IMR-90 (cell line): Measurements from ENCODE around the gene GUCY1B1. TPM values are rescaled to one million over a fixed set of nuclear protein-coding genes. Genes with fewer than 3 reads are reported as not detected.

Source experiments
- ATAC-seq: fragments of 200-7000 bp; cut with Tn5 transposase; 2 replicates; pipeline ENCODE4 v1.9.1; 2020; ENCODE audit warnings: low read depth, mild to moderate bottlenecking, moderate library complexity
- BruUV-seq: library from RNA; stranded (reverse); fragments of 400-500 nt; replicated peaks from 2 replicates; lab custom pipeline; 2021; lab: Mats Ljungman, UMichigan
- CTCF ChIA-PET: fragments of 300-600 bp; formaldehyde crosslinking; extraction: SDS; loops from one replicate; lab custom pipeline; 2021; ENCODE audit warnings: antibody characterized with exemption; lab: Yijun Ruan, JAX
- POLR2A ChIA-PET: fragments of 300-600 bp; sonication (Branson Sonifier 250); formaldehyde crosslinking; loops from one replicate; lab custom pipeline; 2022; ENCODE audit warnings: antibody characterized with exemption; ENCODE audit not compliant: unreplicated experiment; lab: Charles Lee
- DNase-seq: peaks from one replicate; pipeline ENCODE4 v3.0.0; 2013
- H2AFZ ChIP-seq: replicated peaks from 2 replicates; pipeline ENCODE3; 2013; ENCODE audit warnings: low read length, mild to moderate bottlenecking; ENCODE audit not compliant: poor library complexity
- H2AK5ac ChIP-seq: 2 replicates; pipeline ENCODE4 v1.6.1; 2013; ENCODE audit warnings: low read depth, low read length, inconsistent platforms
- H2AK9ac ChIP-seq: replicated peaks from 2 replicates; pipeline ENCODE3; 2013; ENCODE audit warnings: mild to moderate bottlenecking, low read depth, low read length, moderate library complexity; ENCODE audit not compliant: poor library complexity
- H2BK120ac ChIP-seq: 2 replicates; pipeline ENCODE4 v1.6.1; 2013; ENCODE audit warnings: low read depth, low read length, inconsistent platforms
- H2BK15ac ChIP-seq: 3 replicates; pipeline ENCODE4 v1.6.1; 2013; ENCODE audit warnings: low read depth, low read length, inconsistent platforms
- H2BK20ac ChIP-seq: 2 replicates; pipeline ENCODE4 v1.6.1; 2013; ENCODE audit warnings: low read depth, mild to moderate bottlenecking, inconsistent platforms, low read length, moderate library complexity
- H2BK5ac ChIP-seq: 2 replicates; pipeline ENCODE4 v1.6.1; 2013; ENCODE audit warnings: mild to moderate bottlenecking, low read depth, low read length, inconsistent platforms; ENCODE audit not compliant: poor library complexity, severe bottlenecking
- H3K14ac ChIP-seq: replicated peaks from 2 replicates; pipeline ENCODE4 v1.6.1; 2013; ENCODE audit warnings: low read depth, low read length, inconsistent platforms
- H3K18ac ChIP-seq: 2 replicates; pipeline ENCODE4 v1.6.1; 2013; ENCODE audit warnings: low read depth, low read length, control low read depth
- H3K23ac ChIP-seq: 2 replicates; pipeline ENCODE4 v1.6.1; 2013; ENCODE audit warnings: low read depth, low read length, inconsistent platforms
- H3K27ac ChIP-seq: 2 replicates; pipeline ENCODE4 v1.5.1; 2013; ENCODE audit warnings: mild to moderate bottlenecking, control low read depth, low read length; ENCODE audit not compliant: insufficient read depth
- H3K27me3 ChIP-seq: 2 replicates; pipeline ENCODE4 v1.6.1; 2013; ENCODE audit warnings: low read length; ENCODE audit not compliant: control insufficient read depth, insufficient read depth
- H3K36me3 ChIP-seq: 2 replicates; pipeline ENCODE4 v1.6.1; 2013; ENCODE audit warnings: low read length, mixed read lengths; ENCODE audit not compliant: control insufficient read depth, insufficient read depth
- H3K4ac ChIP-seq: 2 replicates; pipeline ENCODE4 v1.6.1; 2013; ENCODE audit warnings: low read depth, low read length, inconsistent platforms
- H3K4me1 ChIP-seq: 2 replicates; pipeline ENCODE4 v1.6.1; 2013; ENCODE audit warnings: low read length, mixed read lengths; ENCODE audit not compliant: control insufficient read depth, insufficient read depth
- H3K4me2 ChIP-seq: 2 replicates; pipeline ENCODE4 v1.6.1; 2013; ENCODE audit warnings: low read depth, mild to moderate bottlenecking, control low read depth, low read length, moderate library complexity
- H3K4me3 ChIP-seq: 2 replicates; pipeline ENCODE4 v1.5.1; 2013; ENCODE audit warnings: low read depth, mild to moderate bottlenecking, control low read depth, low read length, moderate library complexity; ENCODE audit not compliant: insufficient read depth
- H3K56ac ChIP-seq: 2 replicates; pipeline ENCODE4 v1.6.1; 2013; ENCODE audit warnings: low read length, inconsistent platforms; ENCODE audit not compliant: insufficient read depth; ENCODE audit errors: extremely low read depth
- H3K79me1 ChIP-seq, 2 experiments: 2 replicates each; pipeline ENCODE4 v1.6.1; 2013; ENCODE audit warnings: low read length in 2 of 2, inconsistent platforms in 1 of 2, low read depth in 1 of 2
- H3K9ac ChIP-seq: 2 replicates; pipeline ENCODE4 v1.6.1; 2013; ENCODE audit warnings: low read depth, low read length, control low read depth
- H3K9me1 ChIP-seq: 2 replicates; pipeline ENCODE4 v1.6.1; 2013; ENCODE audit warnings: low read length, inconsistent platforms; ENCODE audit not compliant: insufficient read depth
- H3K9me3 ChIP-seq: 2 replicates; pipeline ENCODE4 v1.6.1; 2013; ENCODE audit warnings: low read length; ENCODE audit not compliant: control insufficient read depth, insufficient read depth
- H4K20me1 ChIP-seq: 2 replicates; pipeline ENCODE4 v1.6.1; 2013; ENCODE audit warnings: low read length, inconsistent platforms; ENCODE audit not compliant: insufficient read depth
- H4K5ac ChIP-seq: 2 replicates; pipeline ENCODE4 v1.6.1; 2013; ENCODE audit warnings: mild to moderate bottlenecking, low read depth, low read length, control low read depth
- H4K8ac ChIP-seq, 2 experiments: 2 replicates each; pipeline ENCODE4 v1.6.1; 2013; ENCODE audit warnings: low read depth in 2 of 2, low read length in 2 of 2, control low read depth in 1 of 2, inconsistent platforms in 1 of 2
- H4K91ac ChIP-seq: 2 replicates; pipeline ENCODE4 v1.6.1; 2013; ENCODE audit warnings: low read depth, low read length, inconsistent platforms; ENCODE audit not compliant: insufficient read depth
- MAFK ChIP-seq: IDR thresholded peaks from 2 replicates; pipeline ENCODE4 v1.6.1; 2012; ENCODE audit warnings: low read depth, low read length, improper control_type of control experiment
- MXI1 ChIP-seq: IDR thresholded peaks from 2 replicates; pipeline ENCODE4 v1.6.1; 2012; ENCODE audit warnings: low read depth, mild to moderate bottlenecking, low read length, moderate library complexity, borderline replicate concordance
- SMC3 ChIP-seq: fragments of 150-350 bp; IDR thresholded peaks from 2 replicates; pipeline ENCODE4 v1.6.1; 2016; ENCODE audit warnings: low read depth, mild to moderate bottlenecking, antibody characterized with exemption, low read length, moderate library complexity
- WGBS, 2 experiments: methylation state at CpG; one replicate each; pipeline versions ENCODE4 v1.1.5 to v1.1.7; 2013; ENCODE audit warnings: missing lambda C conversion rate in 2 of 2; ENCODE audit not compliant: insufficient read length in 1 of 2; ENCODE audit errors: extremely low coverage in 2 of 2; 5-methylcytosine and 5-hydroxymethylcytosine counted together
- dilution Hi-C: fragments of 300-500 bp; cut with HindIII; formaldehyde crosslinking; loops from one replicate; pipeline ENCODE4 v1.14.3; 2018; ENCODE audit warnings: low sequenced_read_pairs; ENCODE audit not compliant: unreplicated experiment
- in situ Hi-C: fragments of 300-500 bp; cut with MboI; formaldehyde crosslinking; loops from 3 replicates; pipeline ENCODE4 v1.14.3; 2019; ENCODE audit warnings: low sequenced_read_pairs, inconsistent platforms, mixed read lengths
- intact Hi-C: fragments of 100-400 bp; cut with micrococcal nuclease; formaldehyde crosslinking; loops from 2 replicates; pipeline ENCODE4 v1.10.0; 2022
- polyA plus RNA-seq, 3 experiments: library from polyadenylated mRNA; depleted of rRNA; stranded (reverse); fragments of >200 nt; gene quantifications; 2 replicates each; pipeline ENCODE4 v1.2.3, GENCODE V29; 2012; ENCODE audit warnings: low replicate concordance in 1 of 3
- total RNA-seq: library from RNA; depleted of rRNA; stranded (reverse); fragments of >200 nt; gene quantifications from 2 replicates; pipeline ENCODE4 v1.2.3, GENCODE V29; 2012

GUCY1B1 gene
- total and polyA plus RNA-seq, 2 of the 4 experiments (the other 2 are of a cell fraction) = 2.9 to 3.8 TPM

GRCh38 chr4:155761047-155761446, 2.2 kb downstream of the GUCY1B1 start:
- Histone ChIP-seq H3K36me3 (no peaks in the 10 kb centered on the region; the same call in 1 of the 2 replicates), H3K14ac (no peak overlapping the region), H2BK120ac (no peak overlapping the region), H3K4me2 (no peak overlapping the region), H3K4me1 (peaks cover 5% of the 10 kb centered on the region; the same call in 1 of the 2 replicates), H2AK5ac (no peak overlapping the region), H3K23ac (no peak overlapping the region), H2BK20ac (no peak overlapping the region), H3K27me3 (no peaks in the 10 kb centered on the region), H4K8ac (no peak overlapping the region), H4K20me1 (no peaks in the 10 kb centered on the region), H4K91ac (no peak overlapping the region), H3K9me3 (no peaks in the 10 kb centered on the region), H3K9ac (no peak overlapping the region), H3K4ac (no peak overlapping the region), H4K5ac (no peak overlapping the region), H3K4me3 (no peak overlapping the region), H3K79me1 (no peaks in the 10 kb centered on the region), H3K56ac (no peak overlapping the region), H3K27ac (no peak overlapping the region), H2BK5ac (no peak overlapping the region), H2AFZ (no peak overlapping the region), H2AK9ac (no peak overlapping the region), H3K9me1 (no peaks in the 10 kb centered on the region), H2BK15ac (no peak overlapping the region), H3K18ac (no peak overlapping the region)
- no TSS peak for BruUV-seq
- intact Hi-C loops (no loop called here), dilution Hi-C loops (no loop called here), in situ Hi-C loops (no loop called here)
- ATAC-seq = no peak
- ChIA-PET POLR2A (no interaction called here), CTCF (no interaction called here)
- no peak for DNase-seq
- WGBS, 2 experiments = no CpG with 5 or more reads among the region's 3 CpGs
- TF ChIP-seq MXI1 (no peak), SMC3 (no peak), MAFK (peak; percentile 63)
